HG03108 (cell line): ENCODE results near the gene KDM3B.
"Not testable (repeated sequence)": the region's sequence is repeated elsewhere in the genome, so short reads cannot be mapped to it uniquely, and the experiment has no call there.

ENCODE experiments used
- ATAC-seq: cut with Tn5 transposase; IDR thresholded peaks from one replicate; pipeline ENCODE4 v1.9.1; 2021; ENCODE audit warnings: moderate library complexity; ENCODE audit not compliant: unreplicated experiment

The KDM3B gene, protein sequence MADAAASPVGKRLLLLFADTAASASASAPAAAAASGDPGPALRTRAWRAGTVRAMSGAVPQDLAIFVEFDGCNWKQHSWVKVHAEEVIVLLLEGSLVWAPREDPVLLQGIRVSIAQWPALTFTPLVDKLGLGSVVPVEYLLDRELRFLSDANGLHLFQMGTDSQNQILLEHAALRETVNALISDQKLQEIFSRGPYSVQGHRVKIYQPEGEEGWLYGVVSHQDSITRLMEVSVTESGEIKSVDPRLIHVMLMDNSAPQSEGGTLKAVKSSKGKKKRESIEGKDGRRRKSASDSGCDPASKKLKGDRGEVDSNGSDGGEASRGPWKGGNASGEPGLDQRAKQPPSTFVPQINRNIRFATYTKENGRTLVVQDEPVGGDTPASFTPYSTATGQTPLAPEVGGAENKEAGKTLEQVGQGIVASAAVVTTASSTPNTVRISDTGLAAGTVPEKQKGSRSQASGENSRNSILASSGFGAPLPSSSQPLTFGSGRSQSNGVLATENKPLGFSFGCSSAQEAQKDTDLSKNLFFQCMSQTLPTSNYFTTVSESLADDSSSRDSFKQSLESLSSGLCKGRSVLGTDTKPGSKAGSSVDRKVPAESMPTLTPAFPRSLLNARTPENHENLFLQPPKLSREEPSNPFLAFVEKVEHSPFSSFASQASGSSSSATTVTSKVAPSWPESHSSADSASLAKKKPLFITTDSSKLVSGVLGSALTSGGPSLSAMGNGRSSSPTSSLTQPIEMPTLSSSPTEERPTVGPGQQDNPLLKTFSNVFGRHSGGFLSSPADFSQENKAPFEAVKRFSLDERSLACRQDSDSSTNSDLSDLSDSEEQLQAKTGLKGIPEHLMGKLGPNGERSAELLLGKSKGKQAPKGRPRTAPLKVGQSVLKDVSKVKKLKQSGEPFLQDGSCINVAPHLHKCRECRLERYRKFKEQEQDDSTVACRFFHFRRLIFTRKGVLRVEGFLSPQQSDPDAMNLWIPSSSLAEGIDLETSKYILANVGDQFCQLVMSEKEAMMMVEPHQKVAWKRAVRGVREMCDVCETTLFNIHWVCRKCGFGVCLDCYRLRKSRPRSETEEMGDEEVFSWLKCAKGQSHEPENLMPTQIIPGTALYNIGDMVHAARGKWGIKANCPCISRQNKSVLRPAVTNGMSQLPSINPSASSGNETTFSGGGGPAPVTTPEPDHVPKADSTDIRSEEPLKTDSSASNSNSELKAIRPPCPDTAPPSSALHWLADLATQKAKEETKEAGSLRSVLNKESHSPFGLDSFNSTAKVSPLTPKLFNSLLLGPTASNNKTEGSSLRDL (N-terminal part only)

DNA sequence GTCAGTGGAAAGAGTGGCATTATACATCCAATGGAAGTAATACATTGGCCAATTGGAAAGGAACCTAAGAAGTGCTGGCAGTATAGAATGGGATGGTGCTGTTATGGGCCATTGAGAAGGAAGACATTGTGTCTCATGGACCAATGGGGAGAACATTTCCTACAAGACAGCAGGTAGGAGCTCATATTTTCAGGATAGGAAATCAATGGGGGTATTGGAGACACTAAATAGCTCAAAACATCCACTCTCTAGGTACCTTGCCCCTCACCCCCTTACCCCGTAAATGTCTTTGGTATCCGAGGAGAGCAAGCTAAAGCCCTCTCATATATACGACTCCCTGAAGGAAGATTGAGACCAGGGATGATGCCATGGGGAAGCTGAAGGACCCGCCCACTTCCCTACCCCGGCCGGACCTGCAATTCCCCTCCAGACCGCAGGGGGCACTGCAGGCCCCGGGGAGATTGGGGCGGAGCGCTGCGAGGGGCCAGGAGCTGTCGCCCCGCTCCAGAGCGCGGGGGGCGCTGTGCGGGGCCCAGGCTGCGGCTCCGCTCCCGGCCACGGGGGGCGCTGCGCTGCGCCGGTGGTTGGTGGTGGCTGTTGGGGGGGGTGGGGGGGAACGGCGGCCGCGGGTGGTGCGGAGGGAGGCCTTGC is at the start of gene KDM3B:
Gene KDM3B, plus strand, starts transcription at position 615 of the 651 bp plus-strand sequence. CDS start 111 bp downstream, outside the sequence.
- peak; percentile 62 for ATAC-seq

DNA sequence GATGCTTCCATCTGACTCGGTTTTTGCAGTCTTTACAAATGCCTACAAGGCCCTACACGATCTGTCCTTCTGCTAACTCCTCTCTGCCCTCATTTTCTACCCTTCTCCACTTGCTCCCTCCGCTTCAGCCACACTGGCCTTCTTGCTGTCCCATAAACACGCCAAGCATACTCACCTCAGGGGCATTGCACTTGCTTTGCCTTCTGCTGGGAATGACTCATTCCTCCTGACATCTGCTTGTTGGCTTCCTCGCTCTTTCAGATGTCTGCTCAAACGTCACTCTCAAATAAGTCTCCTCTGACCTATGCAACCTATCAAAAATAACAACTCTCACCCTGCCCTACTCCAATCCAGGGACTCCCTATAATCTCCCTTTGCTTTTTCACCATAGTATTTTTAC is 49.1 kb upstream of the KDM3B start:
- ATAC-seq: no peak

DNA sequence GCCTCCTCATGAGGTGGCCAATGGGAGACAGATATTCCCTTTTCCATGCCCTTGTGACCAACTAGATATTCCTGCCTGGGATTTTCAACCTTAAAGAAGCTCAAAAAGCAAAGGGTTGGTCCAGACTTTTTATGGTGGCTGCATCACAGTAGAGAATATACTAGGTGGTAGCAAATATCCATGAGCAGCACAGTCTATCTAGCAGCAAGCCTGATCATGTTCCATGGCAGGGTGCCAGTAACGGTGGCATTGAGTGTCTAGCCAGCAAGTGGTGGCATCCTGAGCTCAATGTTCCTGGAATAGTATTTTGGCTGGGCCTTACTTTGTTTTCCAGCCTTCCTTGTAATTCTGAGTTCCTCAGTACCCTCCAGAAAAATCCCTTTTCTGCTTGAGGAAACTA is 46.7 kb upstream of the KDM3B start:
- ATAC-seq: no peak

DNA sequence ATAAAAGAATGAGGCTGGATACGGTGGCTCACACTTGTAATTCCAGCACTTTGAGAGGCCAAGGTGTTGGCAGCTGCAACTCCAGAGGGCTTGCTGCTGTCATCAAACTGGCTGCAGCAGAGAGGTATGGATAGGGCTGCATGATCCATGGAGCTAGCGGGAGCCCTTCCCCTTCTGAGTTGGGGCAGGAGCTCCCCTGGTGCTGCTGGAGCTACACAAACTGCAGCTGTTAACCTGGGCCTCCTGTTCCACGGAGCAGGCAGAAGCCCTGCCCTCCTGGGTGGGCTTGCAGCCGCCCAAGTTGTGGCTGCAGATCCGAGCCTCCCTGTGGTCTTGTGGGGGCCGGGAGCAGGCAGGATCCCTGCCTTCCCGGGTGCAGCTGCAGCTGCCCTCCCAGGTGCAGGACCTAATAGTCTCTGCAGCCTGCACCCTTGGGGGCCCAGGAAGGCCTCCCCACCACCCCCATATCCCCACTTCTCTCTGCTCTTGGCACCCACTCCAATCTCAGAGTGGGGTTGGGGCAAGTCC is 36.7 kb upstream of the KDM3B start:
- no peak for ATAC-seq

DNA sequence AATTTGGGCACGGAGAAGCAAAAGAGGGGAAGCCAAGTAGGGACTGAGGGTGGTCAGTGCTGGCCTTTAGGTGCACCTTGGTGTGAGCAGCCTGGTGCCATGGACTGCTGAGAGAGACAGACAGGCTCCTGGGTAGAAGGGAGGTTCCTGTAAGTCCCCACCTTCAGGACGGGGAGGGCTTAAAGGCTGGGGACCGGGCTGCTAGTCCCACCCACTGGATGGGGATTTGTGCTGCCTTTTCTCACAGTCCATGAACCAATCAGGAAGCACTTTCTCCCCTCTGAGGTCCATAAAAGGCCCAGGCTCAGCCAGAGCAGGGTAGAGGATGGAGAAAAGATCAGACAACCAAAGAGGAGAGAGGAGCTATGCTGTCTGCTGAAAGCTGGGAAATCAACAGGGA is 36.1 kb upstream of the KDM3B start:
- ATAC-seq: no peak

DNA sequence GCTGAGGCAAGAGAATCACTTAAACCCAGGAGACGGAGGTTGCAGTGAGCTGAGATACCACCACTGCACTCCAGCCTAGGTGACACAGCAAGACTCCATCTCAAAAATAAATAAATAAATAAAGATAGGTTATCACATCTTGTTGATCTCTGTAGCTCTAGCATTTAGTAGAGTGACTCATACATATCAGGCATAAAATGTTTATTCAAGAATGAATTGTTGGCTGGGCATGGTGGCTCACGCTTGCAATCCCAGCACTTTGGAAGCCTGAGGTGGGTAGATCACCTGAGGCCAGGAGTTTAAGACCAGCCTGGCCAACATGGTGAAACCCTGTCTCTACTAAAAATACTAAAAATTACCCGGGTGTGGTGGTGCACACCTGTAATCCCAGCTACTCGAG is 34.3 kb upstream of the KDM3B start:
- not testable (repeated sequence) for ATAC-seq

DNA sequence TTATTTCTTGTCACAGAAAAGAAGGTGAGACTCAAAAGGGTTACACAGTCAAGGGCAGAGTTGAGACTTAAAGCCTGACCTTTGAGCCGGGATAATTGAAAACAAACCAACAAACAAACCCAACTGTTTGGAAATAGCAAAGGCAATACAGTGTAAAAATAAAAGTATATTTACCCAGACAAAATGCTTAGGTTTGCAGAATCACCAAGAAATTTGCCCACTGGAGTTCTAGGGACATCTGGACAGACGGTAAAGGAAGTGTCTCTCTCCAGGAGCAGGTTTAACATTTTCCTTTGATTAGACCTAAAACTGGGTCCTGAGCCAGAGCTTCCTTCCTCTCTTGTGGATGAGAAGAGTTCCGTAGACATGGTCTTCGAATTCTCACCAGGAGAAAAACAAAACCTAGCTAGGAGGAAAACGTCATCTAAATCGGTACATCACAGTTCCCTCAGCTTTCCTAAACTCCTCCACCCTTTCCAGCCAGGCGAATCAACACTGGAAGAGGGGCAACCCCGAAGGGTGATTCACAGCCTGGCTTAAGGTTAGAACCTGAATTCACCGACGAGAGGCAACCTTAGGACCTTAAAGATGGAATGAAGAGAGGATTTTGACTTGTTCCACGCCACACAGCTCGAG is 21.6 kb upstream of the KDM3B start:
- no peak for ATAC-seq

DNA sequence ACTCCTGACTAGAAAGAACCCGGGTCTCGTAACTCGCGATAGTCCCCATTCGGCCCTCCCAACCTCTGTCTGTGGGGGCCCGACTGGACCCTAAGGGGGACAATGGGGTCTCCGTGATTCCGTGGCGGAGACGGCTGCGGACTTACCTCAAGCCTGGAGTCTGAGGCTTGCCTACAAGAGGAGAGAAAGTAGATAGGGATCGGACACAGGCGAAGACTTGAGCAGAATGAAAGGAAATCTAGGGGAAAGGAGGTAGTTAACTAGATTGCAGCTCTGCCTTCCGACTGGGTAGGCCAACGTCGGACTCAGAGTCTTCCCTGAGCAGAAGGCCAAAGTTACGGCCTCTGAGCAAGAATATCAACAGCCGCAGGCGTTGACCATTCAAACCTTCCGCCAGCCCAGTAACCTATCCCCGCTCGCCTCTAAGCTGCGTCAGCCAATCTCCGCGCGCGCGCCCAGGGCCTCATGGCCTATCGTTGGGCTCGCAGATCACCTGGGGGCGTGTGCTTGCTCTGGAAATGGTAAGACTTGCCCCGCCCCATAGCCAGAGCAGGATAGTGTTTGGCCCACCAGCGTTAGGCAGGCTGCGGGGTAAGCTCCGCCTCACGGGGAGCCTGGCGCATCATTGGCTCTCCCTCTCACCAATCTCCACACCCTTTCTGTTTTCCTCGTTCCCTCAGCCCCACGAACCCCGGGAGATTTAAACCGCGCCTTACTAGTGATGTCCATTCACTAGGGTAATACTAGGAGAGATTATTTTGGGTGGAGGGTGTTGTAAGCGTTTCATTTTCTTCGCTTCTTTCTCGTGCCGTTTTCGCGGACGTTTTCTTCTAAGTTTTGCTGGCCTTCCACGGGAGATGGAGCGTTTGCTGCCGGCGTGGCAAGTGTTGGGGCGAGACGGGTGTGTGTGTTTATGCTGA is 20.8 kb upstream of the KDM3B start, which contains the start of gene CDC25C:
Gene CDC25C, minus strand, starts transcription at position 356 of the 920 bp plus-strand sequence. CDS start 624 bp downstream, outside the sequence.
- ATAC-seq: peak; percentile 99

DNA sequence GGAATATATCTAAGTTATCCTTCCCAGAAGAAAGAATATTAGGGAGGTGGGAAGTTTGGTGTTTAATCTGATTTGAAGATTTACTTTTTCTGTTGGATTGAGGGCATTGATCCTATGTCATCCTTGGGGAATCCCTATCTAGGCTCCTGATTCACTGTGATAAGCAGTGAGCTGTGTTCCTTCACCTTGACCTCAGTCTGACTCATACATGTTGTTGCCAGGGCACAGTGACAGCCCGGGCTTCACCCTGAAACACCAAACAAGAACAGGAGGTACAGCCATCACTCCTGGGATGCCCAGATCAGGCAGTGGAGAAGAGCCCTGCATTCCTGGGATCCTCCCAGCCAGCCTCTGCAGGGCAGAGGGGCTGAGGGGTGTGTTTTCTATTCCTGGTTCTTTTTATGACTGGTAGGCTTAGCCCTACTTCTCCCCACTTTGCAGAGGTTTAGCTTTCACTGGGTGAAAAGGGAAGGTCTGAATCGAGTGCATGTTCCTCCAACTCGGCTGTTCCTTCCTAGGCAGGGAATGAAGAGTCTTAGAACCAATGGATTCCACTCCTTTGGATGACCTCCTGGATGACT is 17.5 kb upstream of the KDM3B start:
- no peak for ATAC-seq

DNA sequence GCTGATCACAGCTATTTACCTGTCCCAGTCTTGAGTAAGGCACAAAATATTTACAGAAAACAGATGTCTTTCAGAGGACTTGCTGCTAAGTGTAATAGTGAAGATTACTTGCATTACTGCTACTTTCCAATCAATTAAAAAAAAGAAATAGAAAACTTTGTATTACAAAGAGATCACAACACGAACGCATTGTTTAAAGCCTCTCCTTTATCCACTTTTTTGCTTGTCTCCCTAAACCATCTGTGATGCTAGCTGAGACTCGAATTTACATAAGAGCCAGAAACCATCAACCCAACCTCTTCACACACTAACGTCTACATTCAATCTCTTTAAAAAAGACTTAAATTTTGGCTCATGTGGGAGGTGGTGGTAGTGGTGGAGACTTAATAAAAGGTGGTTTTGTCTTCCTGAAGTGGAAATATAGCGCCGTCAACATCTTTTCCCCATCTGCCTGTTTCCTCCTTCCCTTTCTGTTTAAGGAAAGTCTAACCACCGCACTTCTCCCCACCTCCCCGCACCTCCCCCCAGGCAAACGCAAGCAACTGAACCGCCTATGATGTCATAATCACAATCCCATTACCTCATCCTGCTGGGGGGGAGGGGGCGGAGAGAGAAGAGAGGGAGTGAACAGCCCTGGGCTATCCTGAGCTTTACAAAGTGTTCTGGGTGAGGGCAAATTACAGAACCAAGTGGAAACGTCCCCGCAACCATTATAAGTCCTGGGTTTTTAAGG is 15.4 kb upstream of the KDM3B start:
- ATAC-seq: no peak

DNA sequence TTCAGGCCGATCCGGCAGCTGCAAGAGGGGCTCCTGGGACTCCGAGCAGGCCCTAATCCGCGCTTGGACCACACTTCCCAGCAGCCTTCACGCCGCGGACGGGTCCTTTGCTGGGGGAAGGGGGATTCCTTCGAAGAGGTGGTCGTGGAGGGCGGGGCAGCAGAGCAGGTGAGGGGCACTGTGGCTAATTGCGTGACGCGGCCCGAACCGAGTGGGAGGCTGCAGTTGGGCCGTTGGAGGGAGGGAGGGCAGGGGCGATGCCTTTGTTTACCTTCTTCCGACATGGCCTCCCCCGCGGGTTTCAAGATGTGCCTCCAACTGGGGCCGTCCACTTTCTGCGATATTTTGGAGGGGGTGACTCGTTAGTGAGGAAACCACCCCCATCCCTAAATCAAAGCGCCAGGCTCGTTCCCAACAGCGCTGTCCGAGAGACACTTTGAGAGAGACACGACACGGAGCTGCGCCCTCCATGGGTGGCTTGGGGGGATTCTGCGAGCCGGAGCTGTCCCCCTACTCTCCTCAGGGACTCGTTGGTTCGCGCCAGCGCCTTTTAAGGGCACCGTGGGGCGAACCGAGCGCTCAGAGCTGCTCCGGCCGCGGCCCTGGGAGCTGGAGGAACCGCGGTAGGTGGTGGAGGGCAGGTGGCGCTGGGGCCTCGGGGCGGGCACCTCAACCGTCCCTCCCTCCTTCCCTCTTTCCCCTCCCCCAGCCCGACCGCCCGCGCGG is 14.6 kb upstream of the KDM3B start, which contains the start of gene FAM53C:
Gene FAM53C, plus strand, starts transcription at position 582 of the 726 bp plus-strand sequence. CDS start 3,070 bp downstream, outside the sequence.
- ATAC-seq: peak; percentile 89

DNA sequence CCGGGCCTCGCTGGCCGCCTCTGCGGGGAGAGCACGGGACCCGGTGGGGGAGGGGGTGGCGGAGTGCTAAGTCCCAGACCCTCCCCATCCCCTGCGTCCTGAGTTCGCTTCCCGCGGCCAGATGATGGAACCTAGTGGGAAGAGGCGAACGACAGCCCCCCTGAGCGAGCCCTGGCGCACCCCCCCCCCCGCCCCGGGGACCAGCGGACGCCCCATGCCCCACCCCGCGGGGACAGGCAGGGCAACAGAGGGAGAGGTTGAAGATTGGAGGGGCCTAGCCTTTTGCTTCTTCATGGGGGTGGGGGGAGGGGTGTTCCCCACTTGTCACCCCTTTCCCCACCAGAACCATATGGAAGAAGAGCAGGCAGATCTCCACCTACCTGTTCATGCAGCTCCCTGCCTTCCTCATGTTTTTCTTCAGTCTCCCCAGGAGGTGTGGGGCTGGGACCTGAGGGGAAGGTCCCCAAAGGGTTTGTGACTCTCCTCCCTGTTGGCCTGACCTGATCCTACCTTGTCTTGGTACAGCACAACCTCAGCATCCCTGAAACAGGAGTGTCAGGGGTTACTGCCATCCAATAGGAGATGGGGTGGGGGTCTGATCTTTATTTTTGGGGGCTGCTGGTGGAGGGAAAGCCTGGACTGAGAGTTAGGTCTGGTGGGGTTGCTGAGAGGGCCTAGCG is 13.9 kb upstream of the KDM3B start:
- ATAC-seq: no peak

DNA sequence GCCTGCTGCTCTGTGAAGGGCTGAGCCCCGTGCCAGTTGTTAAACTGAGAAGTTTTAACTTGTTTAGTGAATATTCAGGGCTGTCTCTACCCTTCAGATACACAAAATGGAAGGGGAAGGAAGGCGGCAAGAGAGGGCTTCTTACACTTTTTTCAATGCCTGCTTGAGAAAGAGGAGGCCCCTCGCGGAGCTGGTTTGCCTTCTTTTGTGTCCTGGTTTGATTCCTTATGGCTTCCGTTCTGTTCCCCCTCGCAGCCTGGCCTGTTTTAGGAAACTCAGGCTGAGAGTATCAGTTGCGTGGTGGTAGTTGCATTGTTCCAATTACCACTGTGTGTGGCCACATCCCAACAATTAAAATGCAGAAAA is 13.4 kb upstream of the KDM3B start:
- ATAC-seq: no peak

DNA sequence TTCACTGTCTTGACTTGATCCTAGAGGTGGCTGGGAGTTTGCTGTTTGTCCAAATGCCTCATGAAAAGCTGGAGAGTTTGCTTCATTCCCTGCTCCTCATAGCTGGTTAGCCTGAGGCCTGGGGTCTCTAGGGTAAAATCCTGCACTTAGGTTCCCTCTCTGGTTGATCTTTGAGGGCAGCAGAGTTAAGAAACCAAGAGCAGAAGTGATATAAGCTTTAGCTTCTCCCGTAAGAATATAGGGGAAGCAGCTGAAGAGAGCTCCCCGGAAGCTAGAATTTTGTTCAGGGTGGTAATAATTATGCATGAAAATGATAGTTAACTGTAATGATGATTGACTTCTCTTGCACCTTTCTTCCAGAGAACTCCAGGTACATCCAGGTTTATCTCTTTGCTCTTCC is 13.0 kb upstream of the KDM3B start:
- ATAC-seq: no peak

DNA sequence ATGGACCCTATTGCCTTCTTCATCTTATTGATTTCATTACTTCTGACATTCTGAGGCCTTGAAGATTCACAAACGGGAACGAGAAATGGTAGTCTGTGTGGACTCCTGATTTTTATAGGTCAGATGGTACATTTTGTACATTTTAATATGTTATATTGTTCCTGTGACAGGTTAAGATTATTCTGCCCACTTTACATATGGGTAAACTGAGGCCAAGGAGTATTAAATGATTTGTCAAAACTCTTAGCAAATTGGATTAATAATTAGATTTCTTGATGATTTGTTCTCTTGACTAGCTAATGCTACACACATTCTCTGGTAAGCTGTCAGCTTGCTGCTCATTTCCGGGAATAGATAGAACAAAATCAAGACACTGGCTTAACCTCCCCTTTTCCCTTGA is 12.5 kb upstream of the KDM3B start:
- ATAC-seq: no peak

DNA sequence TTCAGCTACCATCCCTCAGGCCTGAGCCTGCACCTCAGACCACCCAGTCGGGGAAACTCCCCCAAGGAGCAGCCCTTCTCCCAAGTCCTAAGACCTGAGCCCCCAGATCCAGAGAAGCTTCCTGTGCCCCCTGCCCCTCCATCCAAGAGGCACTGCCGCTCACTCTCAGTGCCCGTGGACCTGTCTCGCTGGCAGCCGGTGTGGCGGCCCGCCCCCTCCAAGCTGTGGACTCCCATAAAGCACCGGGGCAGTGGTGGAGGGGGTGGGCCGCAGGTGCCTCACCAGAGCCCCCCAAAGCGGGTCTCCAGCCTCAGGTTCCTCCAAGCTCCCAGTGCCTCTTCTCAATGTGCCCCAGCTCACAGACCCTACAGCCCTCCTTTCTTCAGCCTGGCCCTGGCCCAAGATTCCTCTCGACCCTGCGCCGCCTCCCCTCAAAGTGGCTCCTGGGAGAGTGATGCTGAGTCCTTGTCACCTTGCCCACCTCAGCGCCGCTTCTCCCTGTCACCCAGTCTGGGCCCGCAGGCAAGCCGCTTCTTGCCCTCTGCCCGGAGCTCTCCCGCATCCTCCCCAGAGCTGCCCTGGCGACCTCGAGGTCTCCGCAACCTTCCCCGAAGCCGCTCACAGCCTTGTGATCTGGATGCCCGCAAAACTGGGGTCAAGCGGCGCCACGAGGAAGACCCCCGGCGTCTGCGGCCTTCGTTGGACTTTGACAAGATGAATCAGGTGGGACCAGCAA is 7.4 kb upstream of the KDM3B start:
- ATAC-seq: no peak
